Neural crest cell (in vitro differentiated cells): ENCODE data around the gene SLC25A6. TPM values are rescaled to one million over a fixed set of nuclear protein-coding genes. Genes with fewer than 3 reads are reported as not detected.
"Not testable (repeated sequence)": the region's sequence is repeated elsewhere in the genome, so short reads cannot be mapped to it uniquely, and the experiment has no call there.

Source experiments
- DNase-seq: peaks from one replicate; pipeline ENCODE4 v3.0.0; 2021; ENCODE audit warnings: low read depth, mixed read lengths, low spot score
- H3K27ac Mint-ChIP-seq: one replicate; pipeline ENCODE4 v1.8.0; 2021; ENCODE audit warnings: mild to moderate bottlenecking, mixed read lengths; ENCODE audit not compliant: unreplicated experiment
- H3K27me3 Mint-ChIP-seq: 2 replicates; pipeline ENCODE4 v1.8.0; 2021; ENCODE audit warnings: low read depth, mild to moderate bottlenecking, mixed read lengths
- H3K36me3 Mint-ChIP-seq: 2 replicates; pipeline ENCODE4 v1.8.0; 2021; ENCODE audit warnings: low read depth, mild to moderate bottlenecking, mixed read lengths
- H3K4me1 Mint-ChIP-seq: 2 replicates; pipeline ENCODE4 v1.8.0; 2021; ENCODE audit warnings: mixed read lengths
- H3K4me3 Mint-ChIP-seq: one replicate; pipeline ENCODE4 v1.8.0; 2021; ENCODE audit warnings: mild to moderate bottlenecking, mixed read lengths
- H3K9me3 Mint-ChIP-seq: 2 replicates; pipeline ENCODE4 v1.8.0; 2021; ENCODE audit warnings: mixed read lengths
- total RNA-seq: library from RNA; stranded (reverse); gene quantifications from 2 replicates; pipeline ENCODE4 v1.2.1, GENCODE V29; 2021
- TF ChIP-seq, protein P1 (sequence below): fragments of 200-600 bp; sonication (generic); conservative IDR thresholded peaks from 2 replicates; pipeline ENCODE4 v1.5.0; 2021; ENCODE audit warnings: antibody characterized with exemption, mild to moderate bottlenecking

Gene SLC25A6
- total RNA-seq, 1 donor from 2014 or later, result 510 TPM

DNA sequence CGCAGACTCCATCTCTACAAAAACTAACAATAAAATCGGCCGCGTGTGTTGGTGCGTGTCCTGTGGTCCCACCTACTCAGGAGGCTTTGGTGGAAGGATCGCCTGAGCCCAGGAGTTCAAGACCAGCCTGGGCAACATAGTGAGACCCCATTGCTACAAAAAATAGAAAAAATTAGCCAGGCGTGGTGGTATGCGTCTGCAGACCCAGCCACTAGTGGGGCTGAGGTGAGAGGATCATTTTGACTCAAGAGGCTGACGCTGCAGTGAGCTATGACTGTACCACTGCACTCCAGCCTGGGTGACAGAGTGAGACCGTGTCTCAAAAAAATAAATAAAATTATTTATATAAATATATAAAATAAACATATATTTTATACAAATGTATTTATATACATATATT is 38.5 kb upstream of the SLC25A6 start:
- H3K36me3 Mint-ChIP-seq, result peaks cover 23% of the 10 kb centered on the region
- TF ChIP-seq, protein P1, sequence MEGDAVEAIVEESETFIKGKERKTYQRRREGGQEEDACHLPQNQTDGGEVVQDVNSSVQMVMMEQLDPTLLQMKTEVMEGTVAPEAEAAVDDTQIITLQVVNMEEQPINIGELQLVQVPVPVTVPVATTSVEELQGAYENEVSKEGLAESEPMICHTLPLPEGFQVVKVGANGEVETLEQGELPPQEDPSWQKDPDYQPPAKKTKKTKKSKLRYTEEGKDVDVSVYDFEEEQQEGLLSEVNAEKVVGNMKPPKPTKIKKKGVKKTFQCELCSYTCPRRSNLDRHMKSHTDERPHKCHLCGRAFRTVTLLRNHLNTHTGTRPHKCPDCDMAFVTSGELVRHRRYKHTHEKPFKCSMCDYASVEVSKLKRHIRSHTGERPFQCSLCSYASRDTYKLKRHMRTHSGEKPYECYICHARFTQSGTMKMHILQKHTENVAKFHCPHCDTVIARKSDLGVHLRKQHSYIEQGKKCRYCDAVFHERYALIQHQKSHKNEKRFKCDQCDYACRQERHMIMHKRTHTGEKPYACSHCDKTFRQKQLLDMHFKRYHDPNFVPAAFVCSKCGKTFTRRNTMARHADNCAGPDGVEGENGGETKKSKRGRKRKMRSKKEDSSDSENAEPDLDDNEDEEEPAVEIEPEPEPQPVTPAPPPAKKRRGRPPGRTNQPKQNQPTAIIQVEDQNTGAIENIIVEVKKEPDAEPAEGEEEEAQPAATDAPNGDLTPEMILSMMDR, result no peak

DNA sequence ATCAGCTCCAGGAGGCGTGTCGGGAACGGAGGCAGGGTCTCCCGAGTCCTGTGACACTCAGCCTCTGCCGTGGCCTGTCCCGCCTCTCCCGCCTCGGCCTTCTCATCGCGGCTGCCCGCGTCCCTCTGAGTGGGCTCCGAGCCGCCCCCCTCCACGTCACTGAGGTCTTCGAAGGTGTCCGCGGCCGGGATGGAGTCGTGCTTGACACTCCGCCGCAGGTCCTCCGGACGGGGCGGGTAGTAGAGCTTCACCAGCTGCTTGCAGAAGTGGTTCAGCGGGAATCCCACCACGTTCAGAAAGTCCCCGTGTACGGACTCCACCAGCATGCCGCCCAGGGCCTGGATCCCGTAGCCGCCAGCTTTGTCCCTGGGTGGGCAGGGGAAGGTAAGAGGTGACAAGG is 35.8 kb upstream of the SLC25A6 start:
- TF ChIP-seq, protein P1, result no peak
- peaks cover 5% of the 10 kb centered on the region for H3K9me3 Mint-ChIP-seq
- H3K4me3 Mint-ChIP-seq, result no peak overlapping the region
- H3K4me1 Mint-ChIP-seq, result no peaks in the 10 kb centered on the region
- peaks cover 45% of the 10 kb centered on the region for H3K36me3 Mint-ChIP-seq
- DNase-seq, result no peak
- no peak overlapping the region for H3K27ac Mint-ChIP-seq
- no peaks in the 10 kb centered on the region for H3K27me3 Mint-ChIP-seq

More for the DNA sequence above, 38.5 kb upstream of the SLC25A6 start:
- peaks cover 9% of the 10 kb centered on the region for H3K4me1 Mint-ChIP-seq
- H3K27me3 Mint-ChIP-seq, result no peaks in the 10 kb centered on the region
- DNase-seq, result no peak
- H3K9me3 Mint-ChIP-seq, result no peaks in the 10 kb centered on the region
- no peak overlapping the region for H3K27ac Mint-ChIP-seq
- H3K4me3 Mint-ChIP-seq, result peak overlapping the region; percentile 34

DNA sequence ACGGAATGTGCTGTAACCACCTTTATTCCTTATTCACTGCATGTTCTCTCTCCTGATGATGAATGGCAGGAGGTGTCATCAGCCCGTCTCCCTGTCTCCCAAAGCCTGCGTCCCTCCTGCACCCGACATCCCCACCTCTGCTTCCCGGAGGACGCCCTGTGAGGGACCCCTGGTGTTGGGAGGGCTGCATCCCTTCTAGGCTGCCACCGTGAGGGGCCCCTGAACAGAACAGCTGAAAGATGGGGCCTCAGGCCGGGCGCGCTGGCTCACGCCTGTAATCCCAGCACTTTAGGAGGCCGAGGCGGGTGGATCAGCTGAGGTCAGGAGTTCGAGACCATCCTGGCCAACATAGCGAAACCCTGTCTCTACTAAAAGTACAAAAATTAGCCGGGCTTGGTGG is 34.4 kb upstream of the SLC25A6 start:
- H3K4me1 Mint-ChIP-seq, H3K27ac Mint-ChIP-seq, H3K4me3 Mint-ChIP-seq, DNase-seq, H3K9me3 Mint-ChIP-seq, H3K27me3 Mint-ChIP-seq: not testable (repeated sequence)
- H3K36me3 Mint-ChIP-seq, result peaks cover 57% of the 10 kb centered on the region

DNA sequence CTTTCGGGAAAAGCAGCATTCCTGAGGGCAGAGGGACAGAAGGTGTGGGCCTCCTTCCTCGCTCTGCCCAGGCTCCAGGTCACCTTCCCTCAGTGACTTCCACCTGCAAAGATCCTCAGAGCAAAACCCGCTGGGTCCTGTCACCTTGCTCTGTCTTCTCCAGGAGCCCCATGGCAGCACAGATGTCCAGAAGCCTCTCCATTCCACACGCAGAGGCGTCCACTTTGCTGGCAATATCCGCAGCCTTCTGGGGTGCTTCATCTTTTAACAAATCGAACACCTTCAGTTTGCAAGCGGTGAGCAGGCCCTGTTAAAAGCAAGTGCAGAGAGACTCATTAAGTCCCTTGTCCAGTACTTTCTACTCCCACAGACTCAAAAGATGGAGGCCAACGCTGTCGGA is 33.5 kb upstream of the SLC25A6 start:
- peaks cover 62% of the 10 kb centered on the region for H3K36me3 Mint-ChIP-seq
- H3K27ac Mint-ChIP-seq, result no peak overlapping the region
- H3K9me3 Mint-ChIP-seq, result peaks cover 10% of the 10 kb centered on the region
- peaks cover 6% of the 10 kb centered on the region for H3K27me3 Mint-ChIP-seq
- TF ChIP-seq, protein P1, result no peak
- DNase-seq, result no peak
- no peaks in the 10 kb centered on the region for H3K4me1 Mint-ChIP-seq
- no peak overlapping the region for H3K4me3 Mint-ChIP-seq

GRCh38 chrX:1424147-1424851 is 32.4 kb upstream of the SLC25A6 start:
- Mint-ChIP-seq H3K27me3 (peaks cover 13% of the 10 kb centered on the region), H3K27ac (no peak overlapping the region), H3K4me3 (no peak overlapping the region), H3K9me3 (peaks cover 10% of the 10 kb centered on the region), H3K4me1 (peaks cover 7% of the 10 kb centered on the region), H3K36me3 (peaks cover 67% of the 10 kb centered on the region)
- TF ChIP-seq, protein P1, result no peak
- DNase-seq, result no peak

GRCh38 chrX:1423215-1423614 is 31.3 kb upstream of the SLC25A6 start:
- H3K9me3 Mint-ChIP-seq, result peaks cover 10% of the 10 kb centered on the region
- DNase-seq, result no peak

More at GRCh38 chrX:1423215-1423614, 31.3 kb upstream of the SLC25A6 start:
- Mint-ChIP-seq H3K4me3 (no peak overlapping the region), H3K27ac (no peak overlapping the region), H3K27me3 (peaks cover 13% of the 10 kb centered on the region), H3K4me1 (peaks cover 7% of the 10 kb centered on the region), H3K36me3 (peaks cover 73% of the 10 kb centered on the region)
- TF ChIP-seq, protein P1, result no peak
